Measurements from ENCODE around the gene GPR61. TPM values are rescaled to one million over a fixed set of nuclear protein-coding genes. Genes with fewer than 3 reads are reported as not detected.

Gene GPR61
- total RNA-seq (2014; rRNA removed; shearing (Covaris generic)): not detected in 2 replicates

GRCh38 chr1:109539676-109540075, at the start of gene GPR61:
Gene GPR61, plus strand, starts transcription at chr1:109539872. Its CDS starts 3,151 bp downstream, at chr1:109543023.

GRCh38 chr1:109493805-109494539, 45.7 kb upstream of the GPR61 start, which contains the start of gene CYB561D1:
Gene CYB561D1, plus strand, starts transcription at chr1:109494094. Its CDS starts 46 bp downstream, at chr1:109494140.

GRCh38 chr1:109509176-109510134, 30.2 kb upstream of the GPR61 start, which contains the start of gene AMIGO1:
Gene AMIGO1, minus strand, starts transcription at chr1:109509727. Its CDS starts 815 bp downstream, at chr1:109508912.

GRCh38 chr1:109548321-109549267, 8.9 kb downstream of the GPR61 start, which contains the start of gene GNAI3:
Gene GNAI3, plus strand, starts transcription at chr1:109548615. Its CDS starts 106 bp downstream, at chr1:109548721.

Small RNA genes within 50 kb of the gene (small RNA-seq; reads per million reads assigned to genes)
- gene RNU6V: not detected

Other genes with a start within 250 kb of the GPR61 start
- 0.48 TPM in 1 of 2 replicates, not detected in the other for gene MYBPHL, start 232.9 kb upstream of the GPR61 start, total RNA-seq (2014; rRNA removed; shearing (Covaris generic))
- gene SORT1, start 142.0 kb upstream of the GPR61 start, total RNA-seq (2014; rRNA removed; shearing (Covaris generic)): 5.1 and 5.4 TPM in 2 replicates
- gene PSMA5, start 113.4 kb upstream of the GPR61 start, total RNA-seq (2014; rRNA removed; shearing (Covaris generic)): 55.5 and 62.2 TPM in 2 replicates
- 0.29 and 0.30 TPM in 2 replicates for gene SYPL2, start 73.3 kb upstream of the GPR61 start, total RNA-seq (2014; rRNA removed; shearing (Covaris generic))
- 16.2 and 20.7 TPM in 2 replicates for gene ATXN7L2, start 56.0 kb upstream of the GPR61 start, total RNA-seq (2014; rRNA removed; shearing (Covaris generic))
- 2.9 and 3.1 TPM in 2 replicates for gene CYB561D1, start 45.8 kb upstream of the GPR61 start, total RNA-seq (2014; rRNA removed; shearing (Covaris generic))
- gene AMIGO1, start 30.1 kb upstream of the GPR61 start, total RNA-seq (2014; rRNA removed; shearing (Covaris generic)): 3.0 and 3.7 TPM in 2 replicates
- gene GNAI3, start 8.7 kb downstream of the GPR61 start, total RNA-seq (2014; rRNA removed; shearing (Covaris generic)): 6.8 and 7.1 TPM in 2 replicates
- 0.34 TPM in 1 of 2 replicates, not detected in the other for gene GNAT2, start 79.7 kb downstream of the GPR61 start, total RNA-seq (2014; rRNA removed; shearing (Covaris generic))
- 107 and 128 TPM in 2 replicates for gene AMPD2, start 80.0 kb downstream of the GPR61 start, total RNA-seq (2014; rRNA removed; shearing (Covaris generic))
- gene GSTM4, start 116.2 kb downstream of the GPR61 start, total RNA-seq (2014; rRNA removed; shearing (Covaris generic)): 14.6 and 20.6 TPM in 2 replicates
- 2.9 and 5.3 TPM in 2 replicates for gene GSTM2, start 128.2 kb downstream of the GPR61 start, total RNA-seq (2014; rRNA removed; shearing (Covaris generic))
- 10.0 and 19.7 TPM in 2 replicates for gene GSTM1, start 147.9 kb downstream of the GPR61 start, total RNA-seq (2014; rRNA removed; shearing (Covaris generic))
- not detected in 2 replicates for gene GSTM5, start 172.4 kb downstream of the GPR61 start, total RNA-seq (2014; rRNA removed; shearing (Covaris generic))
- 20.8 and 31.4 TPM in 2 replicates for gene GSTM3, start 201.2 kb downstream of the GPR61 start, total RNA-seq (2014; rRNA removed; shearing (Covaris generic))
- not detected in 2 replicates for gene EPS8L3, start 224.1 kb downstream of the GPR61 start, total RNA-seq (2014; rRNA removed; shearing (Covaris generic))